Measurements from ENCODE around the gene ZBTB32. TPM values are rescaled to one million over a fixed set of nuclear protein-coding genes. Genes with fewer than 3 reads are reported as not detected.

The ZBTB32 gene
- total RNA-seq, 1 experiment from 2014 or later: not detected

- no peak for DNase-seq (ENCODE audit: low read depth, low spot score)
- TF ChIP-seq CTCF (IDR thresholded peaks at IDR 0.05): no peak; the same call in 1 of the 2 replicates
- TF ChIP-seq POLR2AphosphoS5 (IDR thresholded peaks at IDR 0.05; ENCODE audit: low read depth, low read length): no peak
- no peak for TF ChIP-seq SIN3A (IDR thresholded peaks at IDR 0.05; ENCODE audit: borderline replicate concordance, insufficient read depth, low read depth, low read length)
- TF ChIP-seq REST (IDR thresholded peaks at IDR 0.05; ENCODE audit: insufficient read depth in 1 of 2, low read depth in 2 of 2, low read length in 1 of 2): no peak
- no peak for TF ChIP-seq TCF7L2 (IDR thresholded peaks at IDR 0.05; ENCODE audit: low read depth, low read length)
- peak overlapping the region; percentile 74 for H3K27ac ChIP-seq (ENCODE audit: low read length)
- H3K4me1 ChIP-seq (ENCODE audit: control insufficient read depth, insufficient read depth, low read length): peaks cover 21% of the 10 kb centered on the region
- H3K9me3 ChIP-seq (ENCODE audit: control insufficient read depth, insufficient read depth, low read depth, low read length): no peaks in the 10 kb centered on the region
- in situ Hi-C loops (cut with HindIII; ENCODE audit: low pct_unique_long_range_greater_than_20kb, low sequenced_read_pairs) (no loop called here), intact Hi-C loops (cut with micrococcal nuclease; ENCODE audit: unreplicated experiment) (no loop called here)
- ChIA-PET POLR2A (no interaction called here), CTCF (no interaction called here)
- H3K4me3 ChIP-seq (ENCODE audit: low read depth in 2 of 2, low read length in 2 of 2): peak overlapping the region; percentile 67 to 79
- H3K36me3 ChIP-seq (ENCODE audit: control insufficient read depth, insufficient read depth, low read length): peaks cover 3% of the 10 kb centered on the region; the same call in 1 of the 2 replicates
- no peaks in the 10 kb centered on the region for H3K27me3 ChIP-seq (ENCODE audit: control insufficient read depth, insufficient read depth, low read length)
- no peak for ATAC-seq
- no TSS peak for BruUV-seq (replicated peaks)
These were observed 36.8 kb downstream of the ZBTB32 start for GRCh38 chr19:35741203-35741515.

GRCh38 chr19:35742121-35742724 is 37.9 kb downstream of the ZBTB32 start, which contains the start of gene IGFLR1:
TSS of gene IGFLR1 (minus strand) at chr19:35742452. CDS start at chr19:35741180, 1,272 bp downstream.
- TF ChIP-seq POLR2AphosphoS5 (IDR thresholded peaks at IDR 0.05; ENCODE audit: low read depth, low read length): no peak
- TF ChIP-seq REST (IDR thresholded peaks at IDR 0.05; ENCODE audit: insufficient read depth in 1 of 2, low read depth in 2 of 2, low read length in 1 of 2): no peak
- TF ChIP-seq CTCF (IDR thresholded peaks at IDR 0.05): no peak
- TF ChIP-seq TCF7L2 (IDR thresholded peaks at IDR 0.05; ENCODE audit: low read depth, low read length): no peak
- TF ChIP-seq SIN3A (IDR thresholded peaks at IDR 0.05; ENCODE audit: borderline replicate concordance, insufficient read depth, low read depth, low read length): no peak
- Histone ChIP-seq H3K27ac (ENCODE audit: low read length) (no peak within 1 kb of the TSS), H3K4me3 (ENCODE audit: low read depth in 2 of 2, low read length in 2 of 2) (peak within 1 kb of the TSS in 1 of 2 experiments; percentile 79; a peak in 1 of 4 replicates), H3K4me1 (ENCODE audit: control insufficient read depth, insufficient read depth, low read length) (peaks cover 28% of the 10 kb centered on the region), H3K27me3 (ENCODE audit: control insufficient read depth, insufficient read depth, low read length) (no peaks in the 10 kb centered on the region), H3K36me3 (ENCODE audit: control insufficient read depth, insufficient read depth, low read length) (peaks cover 3% of the 10 kb centered on the region; the same call in 1 of the 2 replicates), H3K9me3 (ENCODE audit: control insufficient read depth, insufficient read depth, low read depth, low read length) (no peaks in the 10 kb centered on the region)
- ChIA-PET POLR2A (no interaction called here), CTCF (interaction anchor here (0.6 kb wide), 1 partner anchor 78 kb away, joined by 8 read pairs; no protein-coding TSS in a partner anchor)
- ATAC-seq (no peak), DNase-seq (ENCODE audit: low read depth, low spot score) (no peak)
- no TSS peak for BruUV-seq (replicated peaks)
- intact Hi-C loops (cut with micrococcal nuclease; ENCODE audit: unreplicated experiment) (no loop called here), in situ Hi-C loops (cut with HindIII; ENCODE audit: low pct_unique_long_range_greater_than_20kb, low sequenced_read_pairs) (no loop called here)
